GM18858 (cell line): ENCODE measurements around the gene TDP2.

Experiments used
- ATAC-seq: cut with Tn5 transposase; IDR thresholded peaks from one replicate; pipeline ENCODE4 v1.9.1; 2021; ENCODE audit not compliant: unreplicated experiment

TDP2 gene, protein sequence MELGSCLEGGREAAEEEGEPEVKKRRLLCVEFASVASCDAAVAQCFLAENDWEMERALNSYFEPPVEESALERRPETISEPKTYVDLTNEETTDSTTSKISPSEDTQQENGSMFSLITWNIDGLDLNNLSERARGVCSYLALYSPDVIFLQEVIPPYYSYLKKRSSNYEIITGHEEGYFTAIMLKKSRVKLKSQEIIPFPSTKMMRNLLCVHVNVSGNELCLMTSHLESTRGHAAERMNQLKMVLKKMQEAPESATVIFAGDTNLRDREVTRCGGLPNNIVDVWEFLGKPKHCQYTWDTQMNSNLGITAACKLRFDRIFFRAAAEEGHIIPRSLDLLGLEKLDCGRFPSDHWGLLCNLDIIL

DNA sequence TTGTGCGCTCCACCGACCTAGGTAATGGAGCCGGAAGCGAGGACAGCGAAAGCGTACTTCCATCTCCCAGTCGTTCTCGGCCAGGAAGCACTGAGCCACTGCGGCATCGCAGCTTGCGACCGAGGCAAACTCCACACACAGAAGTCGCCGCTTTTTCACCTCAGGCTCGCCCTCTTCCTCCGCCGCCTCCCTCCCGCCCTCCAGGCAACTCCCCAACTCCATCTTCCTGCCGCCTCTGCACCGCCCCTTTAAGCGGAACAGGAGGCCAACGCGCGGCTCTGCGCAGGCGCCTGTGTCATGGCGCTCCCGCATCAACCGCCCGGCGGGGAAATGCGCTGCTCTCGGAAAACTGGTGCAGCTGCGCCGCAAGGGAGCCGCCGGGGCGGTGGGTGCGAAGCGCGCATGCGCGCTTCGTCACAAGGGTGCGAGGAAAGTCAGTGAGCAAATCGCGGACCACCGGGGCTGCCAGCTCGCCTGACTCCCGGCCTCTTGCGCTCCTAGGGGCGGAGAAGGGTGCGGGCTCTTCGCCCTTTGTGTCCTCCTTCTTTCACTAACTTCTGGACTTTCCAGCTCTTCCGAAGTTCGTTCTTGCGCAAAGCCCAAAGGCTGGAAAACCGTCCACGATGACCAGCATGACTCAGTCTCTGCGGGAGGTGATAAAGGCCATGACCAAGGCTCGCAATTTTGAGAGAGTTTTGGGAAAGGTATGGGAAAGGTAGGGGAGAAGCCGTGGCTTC is at the start of gene TDP2, which contains the start of gene ACOT13:
Gene TDP2, minus strand, starts transcription at position 259 of the 737 bp plus-strand sequence. Its CDS starts 37 bp downstream, at position 222.
Gene ACOT13, plus strand, starts transcription at position 437 of the 737 bp plus-strand sequence. Its CDS starts 187 bp downstream, at position 624.
- ATAC-seq = peak; percentile 94

GRCh38 chr6:24710519-24711303 is 44.0 kb upstream of the TDP2 start:
- ATAC-seq = no peak

DNA sequence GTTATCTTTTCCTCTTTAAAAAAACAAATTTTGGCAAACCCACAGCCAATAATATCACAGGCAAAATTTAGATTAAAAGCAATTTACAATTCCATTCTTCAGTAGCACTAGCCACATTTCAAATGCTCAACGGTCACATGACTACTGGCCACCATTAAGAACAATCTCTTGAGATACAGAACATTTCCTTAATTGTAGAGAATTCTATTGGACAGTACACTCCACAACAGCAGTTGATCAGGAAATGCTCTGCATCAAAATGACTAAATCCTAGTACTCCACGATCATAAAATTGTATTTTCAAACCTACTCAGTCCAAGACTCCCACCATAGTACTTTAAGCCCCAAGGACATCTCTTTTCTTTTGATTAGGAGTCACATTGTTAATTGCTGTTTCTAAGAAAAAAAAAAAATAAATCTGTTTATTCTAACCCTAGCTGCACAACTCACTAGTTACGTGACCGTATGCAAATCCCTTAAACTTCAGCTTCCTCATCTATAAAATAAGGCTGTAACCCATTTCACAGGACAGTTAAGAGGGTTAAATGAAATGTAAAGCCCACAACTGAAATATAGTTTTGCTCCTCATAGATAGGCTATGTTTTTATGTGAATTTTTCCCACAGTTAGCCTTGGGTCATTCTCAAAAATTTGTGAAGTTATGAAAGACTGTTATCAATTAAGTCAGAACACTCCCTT is 42.5 kb upstream of the TDP2 start:
- no peak for ATAC-seq

- ATAC-seq = no peak
Measured at GRCh38 chr6:24708612-24709011, 41.9 kb upstream of the TDP2 start.

- no peak for ATAC-seq
Measured at GRCh38 chr6:24704468-24704867, 37.8 kb upstream of the TDP2 start.

- no peak for ATAC-seq
Measured at GRCh38 chr6:24702720-24703282, 36.1 kb upstream of the TDP2 start.

- ATAC-seq = no peak
Measured at GRCh38 chr6:24699521-24700359, 33.0 kb upstream of the TDP2 start.

- ATAC-seq = no peak
Measured at GRCh38 chr6:24696097-24696496, 29.4 kb upstream of the TDP2 start.

- peak; percentile 45 for ATAC-seq
Measured at GRCh38 chr6:24695635-24696034, 28.9 kb upstream of the TDP2 start.

- ATAC-seq = no peak
Measured at GRCh38 chr6:24694198-24694597, 27.5 kb upstream of the TDP2 start.

GRCh38 chr6:24692848-24693592 is 26.3 kb upstream of the TDP2 start:
- ATAC-seq = no peak

DNA sequence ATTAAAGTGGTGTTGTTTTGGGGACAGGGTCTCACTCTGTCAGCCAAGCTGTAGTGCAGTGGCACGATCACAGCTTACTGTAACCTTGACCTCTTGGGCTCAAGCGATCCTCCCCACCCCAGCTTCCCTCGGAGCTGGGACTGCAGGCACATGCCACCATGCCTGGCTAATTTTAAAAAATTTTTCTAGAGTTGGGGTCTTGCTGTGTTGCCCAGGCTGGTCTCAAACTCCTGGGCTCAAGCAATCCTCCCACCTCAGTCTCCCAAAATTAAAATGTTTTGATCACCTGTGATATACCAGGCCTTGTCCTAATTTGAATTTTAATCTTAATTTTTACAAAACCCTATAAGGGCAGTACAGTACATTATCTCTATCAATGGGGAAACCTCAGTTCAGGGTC is 25.7 kb upstream of the TDP2 start:
- no peak for ATAC-seq

- ATAC-seq = no peak
Measured at GRCh38 chr6:24692003-24692402, 25.3 kb upstream of the TDP2 start.

GRCh38 chr6:24691550-24691949 is 24.9 kb upstream of the TDP2 start:
- ATAC-seq = no peak

DNA sequence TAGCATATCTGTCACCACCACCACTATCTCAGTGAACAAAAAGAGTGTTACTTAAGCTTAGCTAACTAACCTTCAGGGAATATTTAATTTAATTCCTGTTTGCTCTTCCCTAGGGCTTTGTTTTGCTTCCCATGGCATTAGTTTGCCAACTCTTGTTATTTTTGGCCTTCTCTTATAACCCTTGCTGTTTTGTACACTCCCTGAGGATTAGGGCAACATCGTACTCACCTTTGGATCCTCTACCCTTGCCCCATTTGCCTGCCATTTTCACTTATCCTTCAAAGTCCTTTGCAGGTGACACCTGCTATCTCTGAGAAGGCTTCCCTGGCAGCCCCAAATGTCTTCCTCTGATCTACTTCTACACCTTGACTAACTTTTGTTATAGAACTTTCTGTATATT is 23.9 kb upstream of the TDP2 start:
- no peak for ATAC-seq

GRCh38 chr6:24689964-24690363 is 23.3 kb upstream of the TDP2 start:
- ATAC-seq = no peak

DNA sequence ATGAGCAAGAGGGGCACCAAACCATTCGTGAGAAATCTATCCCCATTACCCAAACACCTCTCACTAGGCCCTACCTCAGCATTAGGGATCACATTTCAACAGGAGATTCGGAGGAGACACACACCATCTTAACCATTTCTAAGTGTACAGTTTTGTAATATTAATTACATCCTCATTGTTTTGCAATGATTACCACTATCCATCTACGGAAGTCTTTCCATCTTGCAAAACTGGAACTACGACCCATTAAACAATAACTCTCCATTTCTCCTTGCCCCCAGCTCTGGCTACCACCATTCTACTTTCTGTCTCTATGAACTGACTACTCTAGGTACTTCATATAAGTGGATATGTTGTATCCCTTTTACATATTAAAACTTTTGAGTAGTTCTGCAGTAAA is 20.2 kb upstream of the TDP2 start:
- ATAC-seq = no peak

- no peak for ATAC-seq
Measured at GRCh38 chr6:24686408-24686807, 19.7 kb upstream of the TDP2 start.
